ENCODE results near the gene CACNA2D3.

CACNA2D3 gene

DNA sequence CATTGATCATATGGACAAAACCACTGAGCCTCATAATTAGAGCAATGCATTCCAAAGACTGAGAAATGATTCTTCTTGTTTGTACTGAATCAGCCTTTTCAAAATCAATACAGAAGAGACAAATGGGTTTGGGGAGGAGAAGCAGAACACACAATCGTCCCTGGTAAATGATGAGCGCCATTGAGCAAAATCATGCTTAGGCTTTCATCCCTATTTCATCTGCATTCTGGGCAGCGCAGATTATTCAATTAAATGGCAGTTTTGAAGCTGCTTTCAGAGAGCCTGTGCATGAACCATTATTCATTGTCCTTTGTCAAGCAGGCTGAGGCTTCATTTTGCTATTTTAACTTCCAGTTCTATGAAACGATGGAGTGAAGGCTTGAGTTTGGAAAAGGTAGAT, 371.9 kb downstream of the CACNA2D3 start:
- DNase-seq, result no peak

DNA sequence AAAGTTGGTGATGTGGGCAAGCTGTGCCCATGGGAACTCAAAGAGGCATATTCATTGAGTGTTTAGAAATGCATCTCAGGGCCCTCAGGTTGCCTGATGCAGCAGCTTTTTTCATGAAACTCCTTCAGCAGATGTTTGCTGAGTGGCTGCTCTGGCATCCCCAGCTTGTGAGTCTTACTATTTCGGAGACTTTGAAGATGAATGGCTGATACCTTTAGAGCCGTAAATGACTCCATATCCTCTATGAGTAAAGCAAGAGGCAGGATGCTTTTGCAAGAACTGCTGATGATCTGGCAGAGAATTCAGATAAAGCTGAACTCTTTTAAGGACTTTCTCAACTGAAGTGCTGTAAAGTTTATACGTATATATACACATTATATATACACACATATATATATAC, 384.3 kb downstream of the CACNA2D3 start:
- no peak for DNase-seq

- no peak for DNase-seq
Measured at GRCh38 chr3:54507876-54508460, 385.6 kb downstream of the CACNA2D3 start.

GRCh38 chr3:54510506-54510905, 388.2 kb downstream of the CACNA2D3 start:
- no peak for DNase-seq

GRCh38 chr3:54511766-54512365, 389.5 kb downstream of the CACNA2D3 start:
- no peak for DNase-seq

- DNase-seq, result no peak
Measured at GRCh38 chr3:54514006-54514405, 391.7 kb downstream of the CACNA2D3 start.

DNA sequence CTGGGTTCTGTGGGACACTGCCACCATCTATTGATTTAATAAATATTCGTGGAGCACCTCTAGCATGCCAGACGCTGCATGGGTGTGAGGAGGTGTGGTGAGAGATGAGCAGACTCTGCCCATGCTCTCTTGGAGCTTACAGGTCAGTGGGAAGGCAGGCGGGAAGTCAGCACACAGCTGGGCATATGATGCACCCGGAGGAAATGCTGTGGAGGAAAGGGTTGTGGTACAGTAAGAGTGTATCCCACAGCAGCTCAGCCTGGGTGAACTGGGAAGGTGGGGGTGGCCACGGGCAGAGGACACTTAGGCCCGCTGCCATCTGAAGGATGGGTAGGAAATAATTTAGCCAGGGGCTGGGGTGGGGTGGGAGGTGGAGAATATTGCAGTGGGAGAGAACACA, 392.1 kb downstream of the CACNA2D3 start:
- no peak for DNase-seq

DNA sequence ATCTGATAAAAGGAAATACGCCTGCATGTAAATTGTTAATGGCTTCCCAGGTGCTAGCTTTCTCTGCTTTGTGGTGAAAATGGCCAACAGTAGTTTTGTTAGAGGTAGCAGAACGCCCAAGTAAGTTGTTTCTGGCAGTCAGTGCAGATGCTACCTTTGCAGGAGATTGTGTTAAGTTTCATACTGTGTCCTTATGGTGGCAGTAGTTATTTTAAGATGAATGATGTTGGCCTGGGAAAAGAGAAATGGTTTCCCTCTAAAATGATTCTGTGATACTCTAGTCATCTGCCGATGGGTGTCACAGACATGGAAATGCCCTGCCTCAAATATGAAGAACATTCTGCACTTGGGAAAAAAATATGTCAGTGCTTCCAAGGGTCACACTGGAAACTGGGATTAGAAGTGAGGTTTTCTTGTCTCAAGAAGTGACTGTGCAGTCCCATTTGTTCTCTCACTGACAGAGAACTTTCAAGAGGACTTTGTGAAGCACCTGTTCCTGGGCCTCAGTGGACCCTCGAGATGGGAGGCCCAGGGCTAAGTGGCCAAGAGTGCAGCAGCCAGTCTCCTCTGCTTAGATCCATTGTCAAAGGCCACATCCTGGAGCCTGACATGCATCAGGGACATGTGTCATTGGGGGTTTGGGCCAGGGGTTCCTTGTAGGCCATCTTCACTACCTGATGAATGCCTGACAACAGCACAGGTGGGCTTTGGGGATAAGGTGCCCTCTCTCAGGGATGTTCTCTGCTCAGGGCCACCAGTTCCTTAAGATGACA, 393.3 kb downstream of the CACNA2D3 start:
- no peak for DNase-seq

- DNase-seq, result no peak
Measured at GRCh38 chr3:54517424-54517823, 395.1 kb downstream of the CACNA2D3 start.

DNA sequence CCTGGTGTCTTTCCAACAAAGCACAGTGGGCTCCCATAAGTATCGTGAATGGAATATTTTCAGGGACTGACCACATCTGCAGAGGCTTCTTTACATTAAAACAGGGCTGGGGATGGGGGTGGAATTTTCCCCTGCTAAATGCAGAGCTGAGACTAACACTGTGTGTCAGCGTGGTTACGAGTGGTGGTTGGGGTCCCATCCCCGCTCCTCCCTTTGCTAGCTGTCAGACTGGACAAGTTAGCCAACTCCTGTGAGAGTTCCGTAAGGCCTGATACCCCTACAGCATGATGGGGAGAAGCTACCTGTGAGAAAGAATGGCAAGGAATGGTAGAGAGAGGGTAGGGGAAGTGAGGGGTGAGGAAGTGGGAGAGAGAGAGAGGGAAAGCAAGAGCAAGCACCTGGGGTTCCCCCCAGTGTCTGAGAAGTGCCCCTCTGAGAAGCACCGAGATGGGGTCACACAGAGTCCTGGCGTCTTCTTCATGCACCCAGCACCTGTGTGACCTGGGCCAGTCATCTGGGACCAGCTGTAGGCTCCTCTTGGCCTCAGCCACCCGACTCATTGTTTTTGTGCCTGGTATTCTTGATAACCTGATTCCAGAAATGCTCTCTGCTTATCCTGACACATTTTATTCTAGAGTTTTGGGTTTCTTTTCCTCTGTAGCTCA, 395.8 kb downstream of the CACNA2D3 start:
- no peak for DNase-seq

GRCh38 chr3:54519493-54519892, 397.1 kb downstream of the CACNA2D3 start:
- DNase-seq, result no peak

DNA sequence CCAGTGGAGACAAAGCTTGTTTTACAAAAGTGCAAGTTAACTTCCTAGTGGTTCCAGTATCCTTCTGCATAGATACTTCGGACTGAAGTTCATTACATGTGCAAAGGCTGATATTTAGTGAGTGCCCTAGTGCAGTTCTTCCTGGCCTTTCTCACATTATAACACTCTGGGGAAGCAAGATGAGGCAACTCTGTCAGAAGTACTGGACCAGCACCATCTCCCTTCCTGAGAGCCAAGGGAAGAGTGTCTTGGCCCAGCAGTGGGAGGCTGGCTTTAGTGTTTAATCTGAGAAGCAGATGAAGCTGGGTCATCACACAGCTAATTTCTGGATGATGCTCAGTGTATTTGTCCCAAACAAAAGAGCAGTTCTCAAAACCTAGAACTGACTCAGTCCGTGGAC, 397.7 kb downstream of the CACNA2D3 start:
- no peak for DNase-seq

- no peak for DNase-seq
Measured at GRCh38 chr3:54527521-54527920, 405.2 kb downstream of the CACNA2D3 start.

- DNase-seq, result no peak
Measured at GRCh38 chr3:54527953-54528352, 405.6 kb downstream of the CACNA2D3 start.

GRCh38 chr3:54528668-54529067, 406.3 kb downstream of the CACNA2D3 start:
- no peak for DNase-seq

DNA sequence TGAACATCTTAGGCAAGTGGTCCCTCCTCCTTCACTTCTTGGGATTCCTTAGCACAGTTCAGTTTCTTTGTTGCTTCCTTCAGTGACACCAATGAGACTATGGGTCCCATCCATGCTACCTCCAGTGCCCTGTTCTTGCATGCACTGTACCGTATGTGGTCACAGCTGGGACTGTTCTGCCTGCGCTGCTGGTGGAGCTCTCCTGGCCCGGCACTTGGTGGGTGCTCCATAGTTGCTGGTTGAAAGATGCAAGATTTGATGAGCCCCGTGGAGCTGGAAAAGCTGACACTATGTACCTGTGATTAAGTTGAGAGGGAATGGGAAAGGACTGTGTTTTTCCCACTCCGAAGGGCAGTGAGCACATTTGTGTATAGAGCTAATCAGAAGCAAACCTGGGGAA, 407.7 kb downstream of the CACNA2D3 start:
- DNase-seq, result no peak

- no peak for DNase-seq
Measured at GRCh38 chr3:54530944-54531343, 408.6 kb downstream of the CACNA2D3 start.

DNA sequence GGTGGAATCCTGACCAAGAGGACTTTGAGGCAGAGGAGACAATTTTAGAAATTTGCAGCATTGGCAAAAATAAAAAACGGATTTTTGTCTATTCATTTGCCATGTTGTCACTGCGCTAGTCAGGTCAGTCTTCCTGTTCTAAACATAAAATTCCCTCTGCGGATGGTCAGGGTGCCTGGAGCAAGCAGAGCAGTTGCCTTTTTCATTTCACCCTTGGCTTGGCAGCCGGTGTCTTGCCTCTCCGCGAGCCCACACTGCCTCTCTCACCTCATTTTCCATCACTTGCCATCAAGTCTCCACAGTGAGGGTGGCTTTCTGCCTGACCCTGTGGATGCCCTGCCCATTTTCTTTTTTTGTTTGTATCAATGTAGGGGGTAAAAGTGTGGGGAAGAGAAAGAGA, 409.4 kb downstream of the CACNA2D3 start:
- no peak for DNase-seq

GRCh38 chr3:54533856-54534255, 411.5 kb downstream of the CACNA2D3 start:
- no peak for DNase-seq

- DNase-seq, result no peak
Measured at GRCh38 chr3:54535619-54536018, 413.3 kb downstream of the CACNA2D3 start.

- no peak for DNase-seq
Measured at GRCh38 chr3:54536450-54536849, 414.1 kb downstream of the CACNA2D3 start.

GRCh38 chr3:54537506-54537905, 415.2 kb downstream of the CACNA2D3 start:
- DNase-seq, result no peak

DNA sequence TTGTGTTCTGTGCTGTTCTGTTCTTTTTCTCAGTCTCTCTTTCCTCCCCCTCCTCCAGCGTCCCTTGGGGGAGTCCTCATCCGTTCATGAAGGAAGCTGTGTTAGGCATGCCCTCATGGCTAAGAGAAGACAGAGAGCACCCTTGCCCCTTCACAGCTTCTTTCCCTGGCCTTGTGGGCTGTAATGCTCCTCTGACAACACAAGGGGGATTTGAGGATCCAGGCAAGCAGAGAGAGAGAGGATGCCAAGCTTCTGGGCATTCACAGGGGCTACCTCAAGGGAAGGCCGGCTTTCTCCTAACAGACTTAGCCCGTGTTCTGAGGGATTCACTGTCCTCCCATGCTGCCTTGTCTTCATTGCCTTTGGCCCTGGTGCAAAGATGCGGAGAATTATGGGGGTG, 416.0 kb downstream of the CACNA2D3 start:
- DNase-seq, result no peak

GRCh38 chr3:54541369-54541768, 419.0 kb downstream of the CACNA2D3 start:
- no peak for DNase-seq

All from RPMI8226 (cell line).